Measurements from ENCODE around the gene VPS39.

VPS39 gene

GRCh38 chr15:42156243-42156922, 51.7 kb downstream of the VPS39 start, which contains the start of gene PLA2G4F:
Gene PLA2G4F (minus strand): TSS chr15:42156636. CDS start chr15:42156549, 87 bp downstream.
- DNase-seq = no peak

GRCh38 chr15:42155546-42156242, 52.4 kb downstream of the VPS39 start:
- no peak for DNase-seq

GRCh38 chr15:42154956-42155355, 53.1 kb downstream of the VPS39 start:
- no peak for DNase-seq

- no peak for DNase-seq
Measured at GRCh38 chr15:42154212-42154941, 53.7 kb downstream of the VPS39 start.

GRCh38 chr15:42153874-42154211, 54.3 kb downstream of the VPS39 start:
- DNase-seq = no peak

GRCh38 chr15:42152921-42153698, 55.0 kb downstream of the VPS39 start:
- DNase-seq = no peak

- DNase-seq = no peak
Measured at GRCh38 chr15:42152196-42152920, 55.7 kb downstream of the VPS39 start.

- no peak for DNase-seq
Measured at GRCh38 chr15:42151736-42152135, 56.4 kb downstream of the VPS39 start.

GRCh38 chr15:42151141-42151561, 57.0 kb downstream of the VPS39 start:
- no peak for DNase-seq

GRCh38 chr15:42150219-42150970, 57.7 kb downstream of the VPS39 start:
- no peak for DNase-seq

- DNase-seq = no peak
Measured at GRCh38 chr15:42149493-42150218, 58.4 kb downstream of the VPS39 start.

GRCh38 chr15:42148808-42149492, 59.2 kb downstream of the VPS39 start:
- no peak for DNase-seq

- DNase-seq = no peak
Measured at GRCh38 chr15:42147431-42147735, 60.7 kb downstream of the VPS39 start.

GRCh38 chr15:42146551-42147430, 61.3 kb downstream of the VPS39 start:
- DNase-seq = no peak

GRCh38 chr15:42145546-42146455, 62.3 kb downstream of the VPS39 start:
- DNase-seq = no peak

GRCh38 chr15:42144841-42145375, 63.2 kb downstream of the VPS39 start:
- no peak for DNase-seq

GRCh38 chr15:42143866-42144625, 64.1 kb downstream of the VPS39 start:
- no peak for DNase-seq
